BJ (cell line): ENCODE results near the gene CASK. TPM values are rescaled to one million over a fixed set of nuclear protein-coding genes. Genes with fewer than 3 reads are reported as not detected.

ENCODE experiments used
- CTCF ChIA-PET: fragments of 350-600 bp; formaldehyde crosslinking; extraction: SDS; loops from one replicate; lab custom pipeline; 2021; ENCODE audit warnings: antibody characterized with exemption, inconsistent platforms; lab: Yijun Ruan, JAX
- POLR2A ChIA-PET: fragments of 300-600 bp; sonication (Branson Sonifier 250); formaldehyde crosslinking; extraction: SDS; loops from one replicate; lab custom pipeline; 2021; ENCODE audit warnings: antibody characterized with exemption; lab: Charles Lee
- DNase-seq: peaks from one replicate; pipeline ENCODE4 v3.0.0-alpha.2; 2011; ENCODE audit warnings: low read depth
- H3K27me3 ChIP-seq: 2 replicates; pipeline ENCODE4 v1.6.0; 2011; ENCODE audit warnings: low read length; ENCODE audit not compliant: control insufficient read depth, insufficient read depth
- H3K36me3 ChIP-seq: 2 replicates; pipeline ENCODE4 v1.5.1; 2011; ENCODE audit warnings: low read length; ENCODE audit not compliant: control insufficient read depth, insufficient read depth
- H3K4me3 ChIP-seq: 2 replicates; pipeline ENCODE4 v1.5.1; 2011; ENCODE audit warnings: low read depth, mild to moderate bottlenecking, control low read depth, low read length
- CTCF ChIP-seq: IDR thresholded peaks from 2 replicates; pipeline ENCODE4 v1.5.1; 2011; ENCODE audit warnings: low read depth, mild to moderate bottlenecking, control low read depth, inconsistent platforms, low read length, moderate library complexity; ENCODE audit not compliant: insufficient read depth
- polyA minus RNA-seq: library from RNA; depleted of rRNA, polyadenylated mRNA; stranded (reverse); fragments of >200 nt; gene quantifications from 2 replicates; pipeline ENCODE4 v1.2.3, GENCODE V29; 2011; rRNA and poly(A)+ RNA removed
- polyA plus RNA-seq: library from polyadenylated mRNA; depleted of rRNA; stranded (reverse); fragments of >200 nt; gene quantifications from 2 replicates; pipeline ENCODE4 v1.2.3, GENCODE V29; 2011; rRNA removed

The CASK gene
- 12.3 and 22.0 TPM in 2 replicates for polyA plus RNA-seq
- polyA minus RNA-seq: 16.5 and 18.1 TPM in 2 replicates

- Histone ChIP-seq H3K36me3 (no peaks in the 10 kb centered on the region), H3K27me3 (no peaks in the 10 kb centered on the region; the same call in 1 of the 2 replicates), H3K4me3 (peak within 1 kb of the TSS; percentile 72)
- POLR2A ChIA-PET: no interaction called here
- TF ChIP-seq CTCF: no peak
- peak; percentile 38 for DNase-seq
- CTCF ChIA-PET: no interaction called here
Observed at GRCh38 chrX:41923211-41923977, at the start of gene CASK. Gene CASK, minus strand, starts transcription at chrX:41923554. Its CDS starts 566 bp downstream, at chrX:41922988.

- CTCF ChIA-PET: interaction anchor here (1.1 kb wide), 1 partner anchor 15 kb away, joined by 3 read pairs; no protein-coding TSS in a partner anchor
- POLR2A ChIA-PET: no interaction called here
- no peak for DNase-seq
- Histone ChIP-seq H3K27me3 (no peaks in the 10 kb centered on the region), H3K4me3 (no peak overlapping the region), H3K36me3 (no peaks in the 10 kb centered on the region)
- TF ChIP-seq CTCF: no peak
Observed at GRCh38 chrX:41971346-41971745, 48.0 kb upstream of the CASK start.

GRCh38 chrX:41970419-41970818 lies 47.1 kb upstream of the CASK start:
- CTCF ChIA-PET: no interaction called here
- no peaks in the 10 kb centered on the region for H3K36me3 ChIP-seq
- H3K27me3 ChIP-seq: no peaks in the 10 kb centered on the region
- no peak overlapping the region for H3K4me3 ChIP-seq
- TF ChIP-seq CTCF: no peak
- POLR2A ChIA-PET: no interaction called here
- DNase-seq: no peak

- DNase-seq: no peak
- TF ChIP-seq CTCF: no peak
- ChIA-PET CTCF (interaction anchor here (0.6 to 0.7 kb wide), 2 partner anchors 685 to 701 kb away, joined by 3 read pairs; no protein-coding TSS in a partner anchor), POLR2A (no interaction called here)
- Histone ChIP-seq H3K36me3 (no peaks in the 10 kb centered on the region), H3K27me3 (no peaks in the 10 kb centered on the region), H3K4me3 (no peak overlapping the region)
Observed at GRCh38 chrX:41963348-41963747, 40.0 kb upstream of the CASK start.

- H3K27me3 ChIP-seq: no peaks in the 10 kb centered on the region
- DNase-seq: no peak
- POLR2A ChIA-PET: no interaction called here
- H3K36me3 ChIP-seq: no peaks in the 10 kb centered on the region
- TF ChIP-seq CTCF: no peak
- H3K4me3 ChIP-seq: no peak overlapping the region
- CTCF ChIA-PET: no interaction called here
Observed at GRCh38 chrX:41960142-41960541, 36.8 kb upstream of the CASK start.
